HEK293 (cell line): ENCODE measurements around the gene RNU1-2.
"Not testable (repeated sequence)": the region's sequence is repeated elsewhere in the genome, so short reads cannot be mapped to it uniquely, and the experiment has no call there.

Source experiments
- CTCF ChIP-seq: fragments of 450-650 bp; formaldehyde crosslinking; IDR thresholded peaks from 2 replicates; pipeline ENCODE4 v1.5.1; 2016; ENCODE audit warnings: missing biosample characterization, missing genetic modification characterization
- EGR2 ChIP-seq: fragments of 450-650 bp; formaldehyde crosslinking; IDR thresholded peaks from 2 replicates; pipeline ENCODE4 v1.5.1; 2016; ENCODE audit warnings: low read depth, missing biosample characterization, missing genetic modification characterization
- ZSCAN30 ChIP-seq: fragments of 450-650 bp; IDR thresholded peaks from 2 replicates; pipeline ENCODE4 v1.5.1; 2018; ENCODE audit warnings: missing biosample characterization, mild to moderate bottlenecking, missing genetic modification characterization, moderate library complexity
- ZXDB ChIP-seq: fragments of 450-650 bp; formaldehyde crosslinking; IDR thresholded peaks from 2 replicates; pipeline ENCODE4 v1.5.1; 2016; ENCODE audit warnings: missing biosample characterization, missing genetic modification characterization
- TF ChIP-seq, protein P1 (sequence below): fragments of 450-650 bp; formaldehyde crosslinking; IDR thresholded peaks from 2 replicates; pipeline ENCODE4 v1.5.1; 2016; ENCODE audit warnings: missing biosample characterization, missing genetic modification characterization
- TF ChIP-seq, protein P2 (sequence below): fragments of 450-650 bp; formaldehyde crosslinking; IDR thresholded peaks from 2 replicates; pipeline ENCODE4 v1.5.1; 2016; ENCODE audit warnings: missing biosample characterization, missing genetic modification characterization
- TF ChIP-seq, protein P3 (sequence below): fragments of 450-650 bp; formaldehyde crosslinking; optimal IDR thresholded peaks from 2 replicates; pipeline ENCODE3; 2016; ENCODE audit warnings: missing biosample characterization, mild to moderate bottlenecking, missing genetic modification characterization

GRCh38 chr1:16856201-16856600 is 39.6 kb upstream of the RNU1-2 start:
- not testable (repeated sequence) for TF ChIP-seq ZXDB; EGR2; CTCF (tag by site-specific recombination); ZSCAN30 (tag by site-specific recombination)
- TF ChIP-seq, protein P1, sequence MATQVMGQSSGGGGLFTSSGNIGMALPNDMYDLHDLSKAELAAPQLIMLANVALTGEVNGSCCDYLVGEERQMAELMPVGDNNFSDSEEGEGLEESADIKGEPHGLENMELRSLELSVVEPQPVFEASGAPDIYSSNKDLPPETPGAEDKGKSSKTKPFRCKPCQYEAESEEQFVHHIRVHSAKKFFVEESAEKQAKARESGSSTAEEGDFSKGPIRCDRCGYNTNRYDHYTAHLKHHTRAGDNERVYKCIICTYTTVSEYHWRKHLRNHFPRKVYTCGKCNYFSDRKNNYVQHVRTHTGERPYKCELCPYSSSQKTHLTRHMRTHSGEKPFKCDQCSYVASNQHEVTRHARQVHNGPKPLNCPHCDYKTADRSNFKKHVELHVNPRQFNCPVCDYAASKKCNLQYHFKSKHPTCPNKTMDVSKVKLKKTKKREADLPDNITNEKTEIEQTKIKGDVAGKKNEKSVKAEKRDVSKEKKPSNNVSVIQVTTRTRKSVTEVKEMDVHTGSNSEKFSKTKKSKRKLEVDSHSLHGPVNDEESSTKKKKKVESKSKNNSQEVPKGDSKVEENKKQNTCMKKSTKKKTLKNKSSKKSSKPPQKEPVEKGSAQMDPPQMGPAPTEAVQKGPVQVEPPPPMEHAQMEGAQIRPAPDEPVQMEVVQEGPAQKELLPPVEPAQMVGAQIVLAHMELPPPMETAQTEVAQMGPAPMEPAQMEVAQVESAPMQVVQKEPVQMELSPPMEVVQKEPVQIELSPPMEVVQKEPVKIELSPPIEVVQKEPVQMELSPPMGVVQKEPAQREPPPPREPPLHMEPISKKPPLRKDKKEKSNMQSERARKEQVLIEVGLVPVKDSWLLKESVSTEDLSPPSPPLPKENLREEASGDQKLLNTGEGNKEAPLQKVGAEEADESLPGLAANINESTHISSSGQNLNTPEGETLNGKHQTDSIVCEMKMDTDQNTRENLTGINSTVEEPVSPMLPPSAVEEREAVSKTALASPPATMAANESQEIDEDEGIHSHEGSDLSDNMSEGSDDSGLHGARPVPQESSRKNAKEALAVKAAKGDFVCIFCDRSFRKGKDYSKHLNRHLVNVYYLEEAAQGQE: not testable (repeated sequence)
- TF ChIP-seq, protein P2, sequence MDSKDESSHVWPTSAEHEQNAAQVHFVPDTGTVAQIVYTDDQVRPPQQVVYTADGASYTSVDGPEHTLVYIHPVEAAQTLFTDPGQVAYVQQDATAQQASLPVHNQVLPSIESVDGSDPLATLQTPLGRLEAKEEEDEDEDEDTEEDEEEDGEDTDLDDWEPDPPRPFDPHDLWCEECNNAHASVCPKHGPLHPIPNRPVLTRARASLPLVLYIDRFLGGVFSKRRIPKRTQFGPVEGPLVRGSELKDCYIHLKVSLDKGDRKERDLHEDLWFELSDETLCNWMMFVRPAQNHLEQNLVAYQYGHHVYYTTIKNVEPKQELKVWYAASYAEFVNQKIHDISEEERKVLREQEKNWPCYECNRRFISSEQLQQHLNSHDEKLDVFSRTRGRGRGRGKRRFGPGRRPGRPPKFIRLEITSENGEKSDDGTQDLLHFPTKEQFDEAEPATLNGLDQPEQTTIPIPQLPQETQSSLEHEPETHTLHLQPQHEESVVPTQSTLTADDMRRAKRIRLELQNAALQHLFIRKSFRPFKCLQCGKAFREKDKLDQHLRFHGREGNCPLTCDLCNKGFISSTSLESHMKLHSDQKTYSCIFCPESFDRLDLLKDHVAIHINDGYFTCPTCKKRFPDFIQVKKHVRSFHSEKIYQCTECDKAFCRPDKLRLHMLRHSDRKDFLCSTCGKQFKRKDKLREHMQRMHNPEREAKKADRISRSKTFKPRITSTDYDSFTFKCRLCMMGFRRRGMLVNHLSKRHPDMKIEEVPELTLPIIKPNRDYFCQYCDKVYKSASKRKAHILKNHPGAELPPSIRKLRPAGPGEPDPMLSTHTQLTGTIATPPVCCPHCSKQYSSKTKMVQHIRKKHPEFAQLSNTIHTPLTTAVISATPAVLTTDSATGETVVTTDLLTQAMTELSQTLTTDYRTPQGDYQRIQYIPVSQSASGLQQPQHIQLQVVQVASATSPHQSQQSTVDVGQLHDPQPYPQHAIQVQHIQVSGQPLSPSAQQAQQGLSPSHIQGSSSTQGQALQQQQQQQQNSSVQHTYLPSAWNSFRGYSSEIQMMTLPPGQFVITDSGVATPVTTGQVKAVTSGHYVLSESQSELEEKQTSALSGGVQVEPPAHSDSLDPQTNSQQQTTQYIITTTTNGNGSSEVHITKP (tag by site-specific recombination): not testable (repeated sequence)
- TF ChIP-seq, protein P3, sequence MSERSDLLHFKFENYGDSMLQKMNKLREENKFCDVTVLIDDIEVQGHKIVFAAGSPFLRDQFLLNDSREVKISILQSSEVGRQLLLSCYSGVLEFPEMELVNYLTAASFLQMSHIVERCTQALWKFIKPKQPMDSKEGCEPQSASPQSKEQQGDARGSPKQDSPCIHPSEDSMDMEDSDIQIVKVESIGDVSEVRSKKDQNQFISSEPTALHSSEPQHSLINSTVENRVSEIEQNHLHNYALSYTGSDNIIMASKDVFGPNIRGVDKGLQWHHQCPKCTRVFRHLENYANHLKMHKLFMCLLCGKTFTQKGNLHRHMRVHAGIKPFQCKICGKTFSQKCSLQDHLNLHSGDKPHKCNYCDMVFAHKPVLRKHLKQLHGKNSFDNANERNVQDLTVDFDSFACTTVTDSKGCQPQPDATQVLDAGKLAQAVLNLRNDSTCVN: not testable (repeated sequence)
